Measurements from ENCODE around the gene MRPS15. TPM values are rescaled to one million over a fixed set of nuclear protein-coding genes. Genes with fewer than 3 reads are reported as not detected.

Gene MRPS15
- total RNA-seq, 4 donors from 2014 or later, result 19.5 to 59.5 (median 42.4) TPM

DNA sequence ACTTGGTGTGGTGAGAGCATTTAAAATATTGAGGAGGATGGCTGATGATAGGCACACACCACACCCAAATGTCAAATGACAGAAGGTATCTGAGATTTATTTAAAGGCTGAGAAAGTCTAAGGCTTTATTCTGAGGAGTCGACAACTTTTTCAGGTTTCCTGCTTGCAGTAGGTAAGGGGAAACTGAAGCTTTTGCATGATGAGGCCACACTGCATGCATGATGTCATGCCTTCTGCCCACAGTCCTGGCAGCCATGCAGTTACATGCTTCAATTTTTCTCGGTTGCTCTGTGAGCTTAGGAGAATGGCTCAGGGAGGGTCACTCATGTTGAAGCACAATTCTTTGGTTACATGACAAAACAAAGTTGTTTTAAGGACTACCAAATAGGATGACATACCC, 20.9 kb downstream of the MRPS15 start:
- DNase-seq, result no peak
- Histone ChIP-seq H3K36me3 (no peaks in the 10 kb centered on the region), H3K4me3 (no peak overlapping the region), H3K9me3 (no peaks in the 10 kb centered on the region), H3K27me3 (no peaks in the 10 kb centered on the region), H3K27ac (no peak overlapping the region), H3K4me1 (no peaks in the 10 kb centered on the region)
- intact Hi-C loops (cut with DNase I; ENCODE audit: low total_unique reads) (no loop called here), in situ Hi-C loops (cut with MboI; ENCODE audit: low pct_ligation_motif_present in 1 of 4, low pct_unique_long_range_greater_than_20kb in 1 of 4, low sequenced_read_pairs in 3 of 4) (no loop called here)
- 77 to 88% methylated on average over 2 of the region's 2 CpGs for WGBS, 2 donors (ENCODE audit: low coverage in 1 of 2)
- TF ChIP-seq, protein P1, sequence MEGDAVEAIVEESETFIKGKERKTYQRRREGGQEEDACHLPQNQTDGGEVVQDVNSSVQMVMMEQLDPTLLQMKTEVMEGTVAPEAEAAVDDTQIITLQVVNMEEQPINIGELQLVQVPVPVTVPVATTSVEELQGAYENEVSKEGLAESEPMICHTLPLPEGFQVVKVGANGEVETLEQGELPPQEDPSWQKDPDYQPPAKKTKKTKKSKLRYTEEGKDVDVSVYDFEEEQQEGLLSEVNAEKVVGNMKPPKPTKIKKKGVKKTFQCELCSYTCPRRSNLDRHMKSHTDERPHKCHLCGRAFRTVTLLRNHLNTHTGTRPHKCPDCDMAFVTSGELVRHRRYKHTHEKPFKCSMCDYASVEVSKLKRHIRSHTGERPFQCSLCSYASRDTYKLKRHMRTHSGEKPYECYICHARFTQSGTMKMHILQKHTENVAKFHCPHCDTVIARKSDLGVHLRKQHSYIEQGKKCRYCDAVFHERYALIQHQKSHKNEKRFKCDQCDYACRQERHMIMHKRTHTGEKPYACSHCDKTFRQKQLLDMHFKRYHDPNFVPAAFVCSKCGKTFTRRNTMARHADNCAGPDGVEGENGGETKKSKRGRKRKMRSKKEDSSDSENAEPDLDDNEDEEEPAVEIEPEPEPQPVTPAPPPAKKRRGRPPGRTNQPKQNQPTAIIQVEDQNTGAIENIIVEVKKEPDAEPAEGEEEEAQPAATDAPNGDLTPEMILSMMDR (IDR thresholded peaks at IDR 0.05), result no peak
- TF ChIP-seq POLR2A (IDR thresholded peaks at IDR 0.05), result no peak
- no peak for TF ChIP-seq EP300 (IDR thresholded peaks at IDR 0.05; ENCODE audit: low read depth)
- TF ChIP-seq POLR2AphosphoS5 (IDR thresholded peaks at IDR 0.05), result no peak

DNA sequence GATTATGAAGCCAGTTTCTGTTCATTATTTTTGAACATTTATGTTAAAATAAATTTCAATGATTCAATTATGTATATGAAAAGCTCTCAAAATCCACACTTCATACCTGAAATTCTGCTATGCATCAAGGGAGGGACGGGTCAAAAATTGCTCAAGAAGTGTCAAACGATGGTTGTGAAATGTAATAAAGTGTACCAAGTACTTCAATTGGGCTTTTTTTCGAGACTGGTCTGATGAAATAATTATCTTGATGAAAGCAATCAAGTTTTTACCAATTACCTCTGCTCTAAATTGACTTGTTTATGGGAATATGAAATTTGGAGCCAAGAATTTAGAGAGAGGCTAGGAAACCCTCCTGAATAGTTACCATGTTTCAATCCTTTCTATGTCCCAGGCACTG, 21.8 kb downstream of the MRPS15 start:
- Histone ChIP-seq H3K4me3 (no peak overlapping the region), H3K36me3 (no peaks in the 10 kb centered on the region), H3K4me1 (no peaks in the 10 kb centered on the region), H3K27me3 (no peaks in the 10 kb centered on the region), H3K27ac (no peak overlapping the region), H3K9me3 (no peaks in the 10 kb centered on the region)
- TF ChIP-seq EP300 (IDR thresholded peaks at IDR 0.05; ENCODE audit: low read depth) (no peak), POLR2A (IDR thresholded peaks at IDR 0.05) (no peak), POLR2AphosphoS5 (IDR thresholded peaks at IDR 0.05) (no peak)
- TF ChIP-seq, protein P1 (IDR thresholded peaks at IDR 0.05), result no peak
- WGBS, 2 donors (ENCODE audit: low coverage in 1 of 2), result 81 to 91% methylated on average over 3 of the region's 3 CpGs
- in situ Hi-C loops (cut with MboI; ENCODE audit: low pct_ligation_motif_present in 1 of 4, low pct_unique_long_range_greater_than_20kb in 1 of 4, low sequenced_read_pairs in 3 of 4), result no loop called here
- intact Hi-C loops (cut with DNase I; ENCODE audit: low total_unique reads), result no loop called here
- DNase-seq, result no peak

DNA sequence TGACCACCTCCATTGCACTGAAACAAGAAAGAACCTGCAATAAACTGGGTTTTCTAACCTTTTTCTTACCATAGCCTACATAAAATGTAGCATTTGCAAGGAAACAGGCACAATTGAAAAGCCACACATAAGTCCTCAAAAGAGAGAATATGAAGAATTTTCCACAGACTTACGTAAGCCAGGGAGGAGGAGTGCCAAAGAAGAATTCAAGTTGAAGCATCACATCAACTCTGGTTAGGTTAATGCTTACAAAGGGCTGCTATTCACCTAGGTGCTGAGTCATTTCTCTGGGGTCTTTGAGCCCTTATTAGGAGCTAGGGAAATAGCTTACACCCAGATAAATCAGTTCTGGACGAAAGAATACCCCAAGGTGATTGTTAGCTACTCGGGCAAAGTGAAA, 23.5 kb downstream of the MRPS15 start:
- no peak for DNase-seq
- WGBS, 2 donors (ENCODE audit: low coverage in 1 of 2), result 91 to 92% methylated on average over 1 to 3 of the region's 3 CpGs
- H3K27me3 ChIP-seq, result no peaks in the 10 kb centered on the region
- H3K9me3 ChIP-seq, result no peaks in the 10 kb centered on the region
- no peaks in the 10 kb centered on the region for H3K4me1 ChIP-seq
- no peak overlapping the region for H3K27ac ChIP-seq
- no peak overlapping the region for H3K4me3 ChIP-seq
- TF ChIP-seq POLR2AphosphoS5 (IDR thresholded peaks at IDR 0.05) (no peak), EP300 (IDR thresholded peaks at IDR 0.05; ENCODE audit: low read depth) (no peak), POLR2A (IDR thresholded peaks at IDR 0.05) (no peak)
- TF ChIP-seq, protein P1 (IDR thresholded peaks at IDR 0.05), result no peak
- H3K36me3 ChIP-seq, result no peaks in the 10 kb centered on the region
- intact Hi-C loops (cut with DNase I; ENCODE audit: low total_unique reads) (no loop called here), in situ Hi-C loops (cut with MboI; ENCODE audit: low pct_ligation_motif_present in 1 of 4, low pct_unique_long_range_greater_than_20kb in 1 of 4, low sequenced_read_pairs in 3 of 4) (no loop called here)

DNA sequence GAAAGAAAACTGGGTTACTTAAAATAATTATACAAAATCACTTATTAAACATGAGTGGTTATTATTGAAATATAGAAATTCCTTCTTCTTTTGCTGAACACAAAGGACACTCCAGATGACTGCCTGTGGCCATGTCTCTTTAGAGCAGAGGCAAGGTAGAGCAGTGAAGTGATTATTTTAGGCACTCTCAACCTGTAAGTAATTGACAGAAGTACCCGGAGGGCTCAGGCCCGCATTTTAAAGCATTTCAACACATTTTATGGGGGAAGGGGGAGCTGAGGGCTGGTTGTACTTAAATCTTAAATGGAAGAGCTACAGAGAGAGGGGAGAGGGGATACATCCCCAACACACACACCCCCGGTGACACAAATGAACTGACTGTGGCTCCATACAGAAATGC, 24.1 kb downstream of the MRPS15 start:
- H3K9me3 ChIP-seq, result no peaks in the 10 kb centered on the region
- TF ChIP-seq POLR2A (IDR thresholded peaks at IDR 0.05) (no peak), POLR2AphosphoS5 (IDR thresholded peaks at IDR 0.05) (no peak), EP300 (IDR thresholded peaks at IDR 0.05; ENCODE audit: low read depth) (no peak)
- TF ChIP-seq, protein P1 (IDR thresholded peaks at IDR 0.05), result no peak
- in situ Hi-C loops (cut with MboI; ENCODE audit: low pct_ligation_motif_present in 1 of 4, low pct_unique_long_range_greater_than_20kb in 1 of 4, low sequenced_read_pairs in 3 of 4), result no loop called here

More for the DNA sequence above, 24.1 kb downstream of the MRPS15 start:
- no peaks in the 10 kb centered on the region for H3K27me3 ChIP-seq
- intact Hi-C loops (cut with DNase I; ENCODE audit: low total_unique reads), result no loop called here
- no peaks in the 10 kb centered on the region for H3K36me3 ChIP-seq
- DNase-seq, result no peak
- 64 to 65% methylated on average over 2 to 3 of the region's 3 CpGs for WGBS, 2 donors (ENCODE audit: low coverage in 1 of 2)
- no peak overlapping the region for H3K4me3 ChIP-seq
- no peaks in the 10 kb centered on the region for H3K4me1 ChIP-seq
- no peak overlapping the region for H3K27ac ChIP-seq
